ES-I3 (cell line): ENCODE data around the gene ADK.

Experiments
- H3K36me3 ChIP-seq: 2 replicates; pipeline ENCODE4 v1.6.1; 2013; ENCODE audit warnings: mild to moderate bottlenecking, low read length, control low read depth, moderate library complexity; ENCODE audit not compliant: insufficient read depth
- H3K4me1 ChIP-seq: 2 replicates; pipeline ENCODE4 v1.6.1; 2013; ENCODE audit warnings: mild to moderate bottlenecking, control low read depth, low read length; ENCODE audit not compliant: insufficient read depth
- H3K9ac ChIP-seq: 2 replicates; pipeline ENCODE4 v1.6.1; 2013; ENCODE audit warnings: low read depth, mild to moderate bottlenecking, low read length, moderate library complexity
- H3K9me3 ChIP-seq: 2 replicates; pipeline ENCODE4 v1.6.1; 2013; ENCODE audit warnings: mild to moderate bottlenecking, low read length, moderate library complexity; ENCODE audit not compliant: control insufficient read depth, insufficient read depth

Gene ADK

GRCh38 chr10:74150990-74151878 is at the start of gene ADK:
ADK (plus strand) TSS chr10:74151221; CDS start chr10:74151279, 58 bp downstream.
- H3K4me1 ChIP-seq = no peaks in the 10 kb centered on the region
- H3K36me3 ChIP-seq = no peaks in the 10 kb centered on the region
- peak within 1 kb of the TSS; percentile 90 for H3K9ac ChIP-seq
- no peaks in the 10 kb centered on the region for H3K9me3 ChIP-seq

GRCh38 chr10:74103560-74104258 is 47.3 kb upstream of the ADK start:
- no peaks in the 10 kb centered on the region for H3K9me3 ChIP-seq
- no peak overlapping the region for H3K9ac ChIP-seq
- H3K4me1 ChIP-seq = no peaks in the 10 kb centered on the region
- peaks cover 67% of the 10 kb centered on the region for H3K36me3 ChIP-seq

- Histone ChIP-seq H3K9ac (no peak overlapping the region), H3K36me3 (peaks cover 67% of the 10 kb centered on the region)
Observed at GRCh38 chr10:74104480-74104879, 46.5 kb upstream of the ADK start.

GRCh38 chr10:74104996-74105395 is 46.0 kb upstream of the ADK start:
- Histone ChIP-seq H3K36me3 (peaks cover 68% of the 10 kb centered on the region), H3K9me3 (no peaks in the 10 kb centered on the region), H3K9ac (no peak overlapping the region), H3K4me1 (no peaks in the 10 kb centered on the region)

More at GRCh38 chr10:74104480-74104879, 46.5 kb upstream of the ADK start:
- Histone ChIP-seq H3K9me3 (no peaks in the 10 kb centered on the region), H3K4me1 (no peaks in the 10 kb centered on the region)

- Histone ChIP-seq H3K4me1 (no peaks in the 10 kb centered on the region), H3K9ac (no peak overlapping the region), H3K36me3 (peaks cover 80% of the 10 kb centered on the region), H3K9me3 (no peaks in the 10 kb centered on the region)
Observed at GRCh38 chr10:74107391-74107790, 43.6 kb upstream of the ADK start.

GRCh38 chr10:74109452-74109851 is 41.6 kb upstream of the ADK start:
- Histone ChIP-seq H3K9me3 (no peaks in the 10 kb centered on the region), H3K9ac (no peak overlapping the region), H3K4me1 (no peaks in the 10 kb centered on the region), H3K36me3 (peaks cover 90% of the 10 kb centered on the region)

GRCh38 chr10:74110120-74110519 is 40.9 kb upstream of the ADK start:
- Histone ChIP-seq H3K36me3 (peaks cover 90% of the 10 kb centered on the region), H3K9me3 (no peaks in the 10 kb centered on the region), H3K9ac (no peak overlapping the region), H3K4me1 (no peaks in the 10 kb centered on the region)

GRCh38 chr10:74111799-74112198 is 39.2 kb upstream of the ADK start:
- Histone ChIP-seq H3K9me3 (no peaks in the 10 kb centered on the region), H3K36me3 (peaks cover 86% of the 10 kb centered on the region), H3K4me1 (no peaks in the 10 kb centered on the region), H3K9ac (no peak overlapping the region)

GRCh38 chr10:74113546-74113945 is 37.5 kb upstream of the ADK start:
- Histone ChIP-seq H3K4me1 (no peaks in the 10 kb centered on the region), H3K36me3 (peaks cover 84% of the 10 kb centered on the region), H3K9ac (no peak overlapping the region), H3K9me3 (no peaks in the 10 kb centered on the region)

GRCh38 chr10:74114041-74114448 is 37.0 kb upstream of the ADK start:
- no peaks in the 10 kb centered on the region for H3K4me1 ChIP-seq

GRCh38 chr10:74117738-74118137 is 33.3 kb upstream of the ADK start:
- Histone ChIP-seq H3K4me1 (no peaks in the 10 kb centered on the region), H3K9me3 (no peaks in the 10 kb centered on the region), H3K9ac (no peak overlapping the region), H3K36me3 (peaks cover 52% of the 10 kb centered on the region)

More at GRCh38 chr10:74114041-74114448, 37.0 kb upstream of the ADK start:
- Histone ChIP-seq H3K9ac (no peak overlapping the region), H3K36me3 (peaks cover 83% of the 10 kb centered on the region), H3K9me3 (no peaks in the 10 kb centered on the region)

GRCh38 chr10:74118804-74119203 is 32.2 kb upstream of the ADK start:
- Histone ChIP-seq H3K9me3 (no peaks in the 10 kb centered on the region), H3K9ac (no peak overlapping the region), H3K4me1 (no peaks in the 10 kb centered on the region), H3K36me3 (peaks cover 42% of the 10 kb centered on the region)

- Histone ChIP-seq H3K4me1 (peaks cover 3% of the 10 kb centered on the region; the same call in 1 of the 2 replicates), H3K9me3 (no peaks in the 10 kb centered on the region), H3K9ac (no peak overlapping the region), H3K36me3 (peaks cover 25% of the 10 kb centered on the region)
Observed at GRCh38 chr10:74120911-74121310, 30.1 kb upstream of the ADK start.

- peaks cover 3% of the 10 kb centered on the region; the same call in 1 of the 2 replicates for H3K4me1 ChIP-seq
- peaks cover 28% of the 10 kb centered on the region for H3K36me3 ChIP-seq
- no peak overlapping the region for H3K9ac ChIP-seq
Observed at GRCh38 chr10:74121368-74121767, 29.7 kb upstream of the ADK start.

GRCh38 chr10:74122060-74122459 is 29.0 kb upstream of the ADK start:
- peaks cover 28% of the 10 kb centered on the region for H3K36me3 ChIP-seq
- no peaks in the 10 kb centered on the region for H3K9me3 ChIP-seq
- H3K4me1 ChIP-seq = peaks cover 3% of the 10 kb centered on the region; the same call in 1 of the 2 replicates
- no peak overlapping the region for H3K9ac ChIP-seq

More at GRCh38 chr10:74121368-74121767, 29.7 kb upstream of the ADK start:
- no peaks in the 10 kb centered on the region for H3K9me3 ChIP-seq
